CD8-positive, alpha-beta memory T cell (primary cell): ENCODE measurements around the gene SULF2. TPM values are rescaled to one million over a fixed set of nuclear protein-coding genes. Genes with fewer than 3 reads are reported as not detected.
A peak's percentile ranks its signal among the peaks of the same experiment; 100 is the strongest.

Experiments used
- CTCF ChIA-PET: fragments of 350-600 bp; sonication (Branson Sonifier 250); formaldehyde crosslinking; loops from one replicate; lab custom pipeline; 2021; ENCODE audit warnings: antibody characterized with exemption; lab: Charles Lee
- POLR2A ChIA-PET: fragments of 350-600 bp; sonication (Branson Sonifier 250); formaldehyde crosslinking; loops from one replicate; lab custom pipeline; 2021; ENCODE audit warnings: antibody characterized with exemption; lab: Charles Lee
- DNase-seq, 5 donors: peaks; one replicate each; pipeline versions ENCODE4 v3.0.0 to v3.0.0-alpha.2; 2020 to 2022; ENCODE audit warnings: mixed read lengths in 1 of 5
- H3K27ac ChIP-seq: one replicate; pipeline ENCODE4 v1.7.0; 2013; ENCODE audit warnings: low read depth, mild to moderate bottlenecking, low read length, moderate library complexity
- H3K27me3 ChIP-seq: 2 replicates; pipeline ENCODE4 v1.7.0; 2013; ENCODE audit warnings: low read length, mild to moderate bottlenecking; ENCODE audit not compliant: insufficient read depth, poor library complexity, severe bottlenecking
- H3K36me3 ChIP-seq: 2 replicates; pipeline ENCODE4 v1.7.0; 2013; ENCODE audit warnings: mild to moderate bottlenecking, low read length, moderate library complexity; ENCODE audit not compliant: insufficient read depth
- H3K4me1 ChIP-seq: 2 replicates; pipeline ENCODE4 v1.7.0; 2013; ENCODE audit warnings: mild to moderate bottlenecking, low read length, moderate library complexity; ENCODE audit not compliant: insufficient read depth
- H3K4me3 ChIP-seq: 2 replicates; pipeline ENCODE4 v1.7.0; 2013; ENCODE audit warnings: mild to moderate bottlenecking, low read length
- H3K9me3 ChIP-seq: 2 replicates; pipeline ENCODE4 v1.7.0; 2013; ENCODE audit warnings: mild to moderate bottlenecking, low read length
- H3K27ac Mint-ChIP-seq, 8 donors: one replicate each; pipeline ENCODE4 v1.8.0; 2020 to 2021; ENCODE audit warnings: mixed read lengths in 8 of 8, mild to moderate bottlenecking in 6 of 8, inconsistent platforms in 3 of 8, moderate library complexity in 3 of 8
- H3K27me3 Mint-ChIP-seq, 2 donors: one replicate each; pipeline ENCODE4 v1.8.0; 2020 to 2021; ENCODE audit warnings: mixed read lengths in 2 of 2, mild to moderate bottlenecking in 1 of 2, moderate library complexity in 1 of 2
- H3K36me3 Mint-ChIP-seq, 3 donors: one replicate each; pipeline ENCODE4 v1.8.0; 2020 to 2021; ENCODE audit warnings: mixed read lengths in 3 of 3, inconsistent platforms in 1 of 3, mild to moderate bottlenecking in 1 of 3
- H3K4me1 Mint-ChIP-seq, 3 donors: one replicate each; pipeline ENCODE4 v1.8.0; 2020 to 2021; ENCODE audit warnings: mixed read lengths in 3 of 3, inconsistent platforms in 1 of 3, mild to moderate bottlenecking in 1 of 3
- H3K4me3 Mint-ChIP-seq, 7 donors: one replicate each; pipeline ENCODE4 v1.8.0; 2020 to 2021; ENCODE audit warnings: mixed read lengths in 7 of 7, mild to moderate bottlenecking in 6 of 7, moderate library complexity in 4 of 7, inconsistent platforms in 2 of 7
- H3K9me3 Mint-ChIP-seq, 5 donors: one replicate each; pipeline ENCODE4 v1.8.0; 2020 to 2022; ENCODE audit warnings: mixed read lengths in 5 of 5, mild to moderate bottlenecking in 3 of 5, moderate library complexity in 2 of 5, inconsistent platforms in 1 of 5
- polyA plus RNA-seq: library from polyadenylated mRNA; unstranded; fragments of 300-500 nt; fragmentation: Illumina TruSeq; gene quantifications from one replicate; pipeline ENCODE4 v1.2.3, GENCODE V29; 2021
- total RNA-seq, 2 experiments: library from RNA; stranded (reverse); gene quantifications; one replicate each; pipeline ENCODE4 v1.2.3, GENCODE V29; 2021

SULF2 gene
- total and polyA plus RNA-seq, 3 experiments from 2014 or later: 0.28 to 1.4 (median 1.1) TPM

- no peaks in the 10 kb centered on the region for H3K36me3 ChIP-seq
- no peaks in the 10 kb centered on the region for H3K27me3 ChIP-seq
- no peak overlapping the region for H3K4me3 Mint-ChIP-seq
- peaks cover 7 to 33% of the 10 kb centered on the region in 2 donors for H3K27me3 Mint-ChIP-seq
- H3K9me3 Mint-ChIP-seq: no peaks in the 10 kb centered on the region
- H3K36me3 Mint-ChIP-seq: no peaks in the 10 kb centered on the region
- H3K4me1 Mint-ChIP-seq: no peaks in the 10 kb centered on the region
- no peaks in the 10 kb centered on the region for H3K9me3 ChIP-seq
- DNase-seq: no peak
- no peak overlapping the region for H3K27ac ChIP-seq
- peak overlapping the region in 1 of 8 donors; percentile 47 for H3K27ac Mint-ChIP-seq
- no peaks in the 10 kb centered on the region for H3K4me1 ChIP-seq
- H3K4me3 ChIP-seq: no peak overlapping the region
- CTCF ChIA-PET: interaction anchor here (1.1 kb wide), 1 partner anchor 19 kb away, joined by 3 read pairs; no protein-coding TSS in a partner anchor
- POLR2A ChIA-PET: no interaction called here
These were observed 76.1 kb downstream of the SULF2 start for GRCh38 chr20:47708953-47709833.

- Histone ChIP-seq H3K9me3 (no peaks in the 10 kb centered on the region), H3K4me3 (no peak overlapping the region), H3K27me3 (no peaks in the 10 kb centered on the region), H3K36me3 (no peaks in the 10 kb centered on the region), H3K27ac (no peak overlapping the region), H3K4me1 (no peaks in the 10 kb centered on the region)
- Mint-ChIP-seq H3K27ac (no peak overlapping the region), H3K4me3 (no peak overlapping the region), H3K36me3 (no peaks in the 10 kb centered on the region), H3K9me3 (no peaks in the 10 kb centered on the region), H3K27me3 (peaks cover 7 to 31% of the 10 kb centered on the region in 2 donors), H3K4me1 (no peaks in the 10 kb centered on the region)
- no peak for DNase-seq
- ChIA-PET POLR2A (no interaction called here), CTCF (interaction anchor here (1.1 kb wide), 1 partner anchor 18 kb away, joined by 3 read pairs; no protein-coding TSS in a partner anchor)
These were observed 77.0 kb downstream of the SULF2 start for GRCh38 chr20:47708140-47708807.

- no peaks in the 10 kb centered on the region for H3K36me3 Mint-ChIP-seq
- Histone ChIP-seq H3K4me1 (no peaks in the 10 kb centered on the region), H3K27ac (no peak overlapping the region), H3K27me3 (no peaks in the 10 kb centered on the region), H3K36me3 (no peaks in the 10 kb centered on the region), H3K4me3 (no peak overlapping the region), H3K9me3 (no peaks in the 10 kb centered on the region)
- H3K27ac Mint-ChIP-seq: no peak overlapping the region
- no peaks in the 10 kb centered on the region for H3K4me1 Mint-ChIP-seq
- CTCF ChIA-PET: no interaction called here
- no peak overlapping the region for H3K4me3 Mint-ChIP-seq
- POLR2A ChIA-PET: no interaction called here
- peaks cover 7 to 32% of the 10 kb centered on the region in 2 donors for H3K27me3 Mint-ChIP-seq
- H3K9me3 Mint-ChIP-seq: no peaks in the 10 kb centered on the region
- no peak for DNase-seq
These were observed 78.9 kb downstream of the SULF2 start for GRCh38 chr20:47706345-47706744.

- H3K27ac Mint-ChIP-seq: no peak overlapping the region
- Histone ChIP-seq H3K9me3 (no peaks in the 10 kb centered on the region), H3K27me3 (no peaks in the 10 kb centered on the region), H3K4me1 (no peaks in the 10 kb centered on the region), H3K4me3 (no peak overlapping the region), H3K36me3 (no peaks in the 10 kb centered on the region), H3K27ac (no peak overlapping the region)
- H3K36me3 Mint-ChIP-seq: no peaks in the 10 kb centered on the region
- no peaks in the 10 kb centered on the region for H3K9me3 Mint-ChIP-seq
- CTCF ChIA-PET: no interaction called here
- no peaks in the 10 kb centered on the region for H3K4me1 Mint-ChIP-seq
- H3K4me3 Mint-ChIP-seq: no peak overlapping the region
- H3K27me3 Mint-ChIP-seq: peaks cover 8 to 32% of the 10 kb centered on the region in 2 donors
- no peak for DNase-seq
- POLR2A ChIA-PET: no interaction called here
These were observed 79.8 kb downstream of the SULF2 start for GRCh38 chr20:47705497-47705856.

GRCh38 chr20:47704746-47705496 is 80.4 kb downstream of the SULF2 start:
- ChIA-PET CTCF (no interaction called here), POLR2A (no interaction called here)
- DNase-seq: no peak
- no peaks in the 10 kb centered on the region for H3K9me3 ChIP-seq
- Mint-ChIP-seq H3K36me3 (no peaks in the 10 kb centered on the region), H3K4me1 (no peaks in the 10 kb centered on the region), H3K27ac (no peak overlapping the region), H3K9me3 (no peaks in the 10 kb centered on the region), H3K27me3 (peaks cover 8 to 32% of the 10 kb centered on the region in 2 donors), H3K4me3 (no peak overlapping the region)
- H3K4me3 ChIP-seq: no peak overlapping the region
- no peak overlapping the region for H3K27ac ChIP-seq
- no peaks in the 10 kb centered on the region for H3K27me3 ChIP-seq
- no peaks in the 10 kb centered on the region for H3K4me1 ChIP-seq
- no peaks in the 10 kb centered on the region for H3K36me3 ChIP-seq

GRCh38 chr20:47703748-47704147 is 81.5 kb downstream of the SULF2 start:
- Mint-ChIP-seq H3K27ac (no peak overlapping the region), H3K9me3 (no peaks in the 10 kb centered on the region), H3K27me3 (peaks cover 8 to 30% of the 10 kb centered on the region in 2 donors), H3K4me1 (no peaks in the 10 kb centered on the region), H3K36me3 (no peaks in the 10 kb centered on the region), H3K4me3 (no peak overlapping the region)
- Histone ChIP-seq H3K36me3 (no peaks in the 10 kb centered on the region), H3K4me3 (no peak overlapping the region), H3K27me3 (no peaks in the 10 kb centered on the region), H3K27ac (no peak overlapping the region), H3K4me1 (no peaks in the 10 kb centered on the region), H3K9me3 (no peaks in the 10 kb centered on the region)
- DNase-seq: no peak
- ChIA-PET CTCF (no interaction called here), POLR2A (no interaction called here)

- no peaks in the 10 kb centered on the region for H3K4me1 Mint-ChIP-seq
- no peaks in the 10 kb centered on the region for H3K27me3 ChIP-seq
- H3K4me3 ChIP-seq: no peak overlapping the region
- POLR2A ChIA-PET: no interaction called here
- no peak overlapping the region for H3K27ac ChIP-seq
- DNase-seq: no peak
- H3K9me3 ChIP-seq: no peaks in the 10 kb centered on the region
- H3K27ac Mint-ChIP-seq: no peak overlapping the region
- no peaks in the 10 kb centered on the region for H3K9me3 Mint-ChIP-seq
- no peaks in the 10 kb centered on the region for H3K4me1 ChIP-seq
- CTCF ChIA-PET: no interaction called here
- peaks cover 7 to 21% of the 10 kb centered on the region in 2 donors for H3K27me3 Mint-ChIP-seq
- no peaks in the 10 kb centered on the region for H3K36me3 ChIP-seq
- H3K36me3 Mint-ChIP-seq: no peaks in the 10 kb centered on the region
- H3K4me3 Mint-ChIP-seq: no peak overlapping the region
These were observed 83.7 kb downstream of the SULF2 start for GRCh38 chr20:47701612-47702011.

- Histone ChIP-seq H3K36me3 (no peaks in the 10 kb centered on the region), H3K4me1 (no peaks in the 10 kb centered on the region), H3K4me3 (no peak overlapping the region), H3K27ac (no peak overlapping the region), H3K9me3 (no peaks in the 10 kb centered on the region), H3K27me3 (no peaks in the 10 kb centered on the region)
- CTCF ChIA-PET: no interaction called here
- H3K27ac Mint-ChIP-seq: no peak overlapping the region
- H3K9me3 Mint-ChIP-seq: no peaks in the 10 kb centered on the region
- no peak overlapping the region for H3K4me3 Mint-ChIP-seq
- peaks cover 7 to 14% of the 10 kb centered on the region in 2 donors for H3K27me3 Mint-ChIP-seq
- POLR2A ChIA-PET: no interaction called here
- DNase-seq: no peak
- H3K36me3 Mint-ChIP-seq: no peaks in the 10 kb centered on the region
- H3K4me1 Mint-ChIP-seq: peaks cover 0 to under 1% (median 0%) of the 10 kb centered on the region in 3 donors
These were observed 85.0 kb downstream of the SULF2 start for GRCh38 chr20:47700327-47700726.
